GM12878 (cell line): ENCODE data around the gene RARB. TPM values are rescaled to one million over a fixed set of nuclear protein-coding genes. Genes with fewer than 3 reads are reported as not detected.

Source experiments
- ATAC-seq: fragments of 200-7000 bp; cut with Tn5 transposase; 3 replicates; pipeline ENCODE4 v1.9.1; 2020; ENCODE audit warnings: mild to moderate bottlenecking, moderate library complexity
- BruUV-seq: library from RNA; stranded (reverse); fragments of 400-500 nt; replicated peaks from 2 replicates; lab custom pipeline; 2021; lab: Mats Ljungman, UMichigan
- CTCF ChIA-PET: fragments of 300-600 bp; sonication (Branson Sonifier 250); formaldehyde crosslinking; extraction: SDS; loops from one replicate; lab custom pipeline; 2021; ENCODE audit warnings: inconsistent platforms; lab: Yijun Ruan, JAX
- POLR2A ChIA-PET: fragments of 350-600 bp; formaldehyde crosslinking; extraction: SDS; loops from one replicate; lab custom pipeline; 2021; ENCODE audit warnings: inconsistent platforms; lab: Charles Lee
- RAD21 ChIA-PET: fragments of 300-600 bp; sonication (Branson Sonifier 250); formaldehyde crosslinking; loops from one replicate; lab custom pipeline; 2023; ENCODE audit warnings: antibody characterized with exemption; ENCODE audit not compliant: unreplicated experiment; lab: Charles Lee
- SMC1A ChIA-PET: fragments of 300-600 bp; sonication (Branson Sonifier 250); formaldehyde crosslinking; loops from one replicate; lab custom pipeline; 2023; ENCODE audit not compliant: unreplicated experiment, uncharacterized antibody; lab: Charles Lee
- DNase-seq: peaks from one replicate; pipeline ENCODE4 v3.0.0-alpha.2; 2011; ENCODE audit warnings: low read depth, low spot score
- FAIRE-seq: peaks from 3 replicates; lab custom pipeline; 2011; peaks lifted over from hg19 to GRCh38; lab: Jason Lieb, UNC
- H2AFZ ChIP-seq: 2 replicates; pipeline ENCODE4 v1.6.0; 2011; ENCODE audit warnings: low read depth, low read length, control low read depth; ENCODE audit not compliant: control insufficient read depth
- H3K27ac ChIP-seq: 2 replicates; pipeline ENCODE4 v1.5.1; 2011; ENCODE audit warnings: control low read depth; ENCODE audit not compliant: control insufficient read depth, insufficient read depth
- H3K27me3 ChIP-seq, 2 experiments: replicated peaks in 1 of 2; 2 replicates each; pipeline versions ENCODE4 v1.6.0 to v1.6.1; 2011; ENCODE audit warnings: low read length in 1 of 2; ENCODE audit not compliant: control insufficient read depth in 2 of 2, insufficient read depth in 2 of 2
- H3K36me3 ChIP-seq, 2 experiments: 2 replicates each; pipeline ENCODE4 v1.5.1; 2011; ENCODE audit warnings: low read length in 1 of 2; ENCODE audit not compliant: control insufficient read depth in 2 of 2, insufficient read depth in 2 of 2
- H3K4me1 ChIP-seq: 2 replicates; pipeline ENCODE4 v1.6.1; 2011; ENCODE audit warnings: mild to moderate bottlenecking, low read length, moderate library complexity, mixed read lengths; ENCODE audit not compliant: control insufficient read depth, insufficient read depth
- H3K4me2 ChIP-seq: 2 replicates; pipeline ENCODE4 v1.6.0; 2011; ENCODE audit warnings: control low read depth; ENCODE audit not compliant: control insufficient read depth, insufficient read depth
- H3K4me3 ChIP-seq: fragments of 200-600 bp; sonication (generic); 2 replicates; pipeline ENCODE4 v1.5.1; 2016
- H3K79me2 ChIP-seq: 2 replicates; pipeline ENCODE4 v1.6.0; 2011; ENCODE audit warnings: low read length; ENCODE audit not compliant: control insufficient read depth, insufficient read depth
- H3K9ac ChIP-seq: 2 replicates; pipeline ENCODE4 v1.8.0; 2011; ENCODE audit warnings: low read length, control low read depth, mixed read lengths; ENCODE audit not compliant: control insufficient read depth, insufficient read depth
- H3K9me3 ChIP-seq: replicated peaks from 3 replicates; pipeline ENCODE4 v1.5.1; 2011; ENCODE audit warnings: mild to moderate bottlenecking, low read length; ENCODE audit not compliant: control insufficient read depth, insufficient read depth
- H4K20me1 ChIP-seq: 2 replicates; pipeline ENCODE4 v1.6.0; 2011; ENCODE audit not compliant: control insufficient read depth, insufficient read depth
- CBX3 ChIP-seq: fragments of 200-600 bp; sonication (generic); IDR thresholded peaks from 2 replicates; pipeline ENCODE4 v1.6.1; 2016; ENCODE audit warnings: low read depth, borderline replicate concordance
- IKZF1 ChIP-seq: fragments of 450-650 bp; conservative IDR thresholded peaks from 2 replicates; pipeline ENCODE4 v1.6.1; 2017; ENCODE audit warnings: antibody characterized with exemption, mild to moderate bottlenecking
- MYC ChIP-seq: IDR thresholded peaks from 2 replicates; pipeline ENCODE4 v1.6.1; 2011; ENCODE audit warnings: mild to moderate bottlenecking, low read length, moderate library complexity, inconsistent platforms; ENCODE audit not compliant: insufficient read depth, insufficient replicate concordance, insufficient read length, severe bottlenecking
- NFYA ChIP-seq: IDR thresholded peaks from 2 replicates; pipeline ENCODE4 v1.6.1; 2011; ENCODE audit warnings: low read depth, mild to moderate bottlenecking, low read length, improper control_type of control experiment, borderline replicate concordance
- SMAD5 ChIP-seq: IDR thresholded peaks from 2 replicates; pipeline ENCODE4 v1.6.1; 2016; ENCODE audit warnings: antibody characterized with exemption, low read depth
- WRNIP1 ChIP-seq: IDR thresholded peaks from 2 replicates; pipeline ENCODE4 v1.6.1; 2011; ENCODE audit warnings: low read depth, low read length, improper control_type of control experiment, borderline replicate concordance
- WGBS: methylation state at CpG from one replicate; pipeline ENCODE4 v1.1.6; 2016; ENCODE audit warnings: low lambda C conversion rate; ENCODE audit not compliant: insufficient replicate concordance, insufficient coverage; ENCODE audit errors: missing lambda C conversion rate; 5-methylcytosine and 5-hydroxymethylcytosine counted together
- in situ Hi-C: fragments of 300-500 bp; cut with MboI; formaldehyde crosslinking; loops from 9 replicates; pipeline ENCODE4 v1.14.3; 2018; ENCODE audit warnings: mixed read lengths
- intact Hi-C: fragments of 100-400 bp; cut with micrococcal nuclease; formaldehyde crosslinking; loops from one replicate; pipeline ENCODE4 v1.14.2; 2022; ENCODE audit not compliant: unreplicated experiment
- polyA plus RNA-seq, 11 experiments: library from polyadenylated mRNA; depleted of rRNA in 4 of 11; unstranded in 6 of 11; stranded (reverse) in 5 of 11; fragments of >200 nt; fragmentation: Nextera tagmentation in 4 of 11; fragmentation: Illumina TruSeq in 1 of 11; extraction: Ambion mirVana in 4 of 11; extraction: Trizol in 1 of 11; gene quantifications; 1 replicate in 1 of 11; 2 replicates in 10 of 11; pipeline versions ENCODE4 v1.2.1 to v1.2.3, GENCODE V29; 2011 to 2016; ENCODE audit warnings: inconsistent platforms in 2 of 11, missing spikeins in 2 of 11, low read depth in 1 of 11
- total RNA-seq, 4 experiments: library from RNA; depleted of rRNA in 3 of 4; stranded (reverse); fragments of >200 nt in 3 of 4; fragmentation: Illumina TruSeq in 1 of 4; extraction: Trizol in 1 of 4; gene quantifications; 2 replicates each; pipeline versions ENCODE4 v1.2.1 to v1.2.3, GENCODE V29; 2013 to 2021
- TF ChIP-seq, protein P1 (sequence below): fragments of 450-650 bp; conservative IDR thresholded peaks from 2 replicates; pipeline ENCODE4 v1.6.1; 2017; ENCODE audit warnings: mild to moderate bottlenecking, moderate library complexity

RARB gene
- total and polyA plus RNA-seq, 10 of the 15 experiments (the other 5 are each of a cell fraction or from before 2014, with no cell fraction given) = 0.05 to 0.06 TPM; not detected in 8

DNA sequence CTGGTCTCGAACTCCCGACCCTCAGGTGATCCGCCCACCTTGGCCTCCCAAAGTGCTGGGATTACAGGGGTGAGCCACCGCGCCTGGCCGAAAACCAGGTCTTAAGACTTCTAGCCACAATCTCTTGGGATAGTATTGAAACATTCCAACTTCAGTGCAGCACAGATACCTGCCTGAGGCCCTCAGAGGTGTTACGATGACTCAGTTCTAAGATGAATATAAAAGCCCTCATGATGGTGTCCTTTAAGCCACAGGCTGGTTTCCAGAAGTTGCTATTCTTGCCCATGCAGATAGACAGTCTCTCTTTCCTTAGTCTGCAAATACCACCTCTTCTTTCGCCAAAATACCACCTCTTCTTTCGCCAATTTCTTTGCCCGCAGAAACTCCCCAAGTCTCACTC, 69.0 kb downstream of the RARB start:
- WGBS = 74% methylated on average over 10 of the region's 10 CpGs
- TF ChIP-seq WRNIP1 (no peak), NFYA (no peak), CBX3 (no peak), IKZF1 (no peak), MYC (no peak), SMAD5 (no peak)
- TF ChIP-seq, protein P1, sequence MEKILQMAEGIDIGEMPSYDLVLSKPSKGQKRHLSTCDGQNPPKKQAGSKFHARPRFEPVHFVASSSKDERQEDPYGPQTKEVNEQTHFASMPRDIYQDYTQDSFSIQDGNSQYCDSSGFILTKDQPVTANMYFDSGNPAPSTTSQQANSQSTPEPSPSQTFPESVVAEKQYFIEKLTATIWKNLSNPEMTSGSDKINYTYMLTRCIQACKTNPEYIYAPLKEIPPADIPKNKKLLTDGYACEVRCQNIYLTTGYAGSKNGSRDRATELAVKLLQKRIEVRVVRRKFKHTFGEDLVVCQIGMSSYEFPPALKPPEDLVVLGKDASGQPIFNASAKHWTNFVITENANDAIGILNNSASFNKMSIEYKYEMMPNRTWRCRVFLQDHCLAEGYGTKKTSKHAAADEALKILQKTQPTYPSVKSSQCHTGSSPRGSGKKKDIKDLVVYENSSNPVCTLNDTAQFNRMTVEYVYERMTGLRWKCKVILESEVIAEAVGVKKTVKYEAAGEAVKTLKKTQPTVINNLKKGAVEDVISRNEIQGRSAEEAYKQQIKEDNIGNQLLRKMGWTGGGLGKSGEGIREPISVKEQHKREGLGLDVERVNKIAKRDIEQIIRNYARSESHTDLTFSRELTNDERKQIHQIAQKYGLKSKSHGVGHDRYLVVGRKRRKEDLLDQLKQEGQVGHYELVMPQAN = no peak
- DNase-seq = no peak
- Histone ChIP-seq H3K4me3 (no peak overlapping the region), H3K27me3 (no peaks in the 10 kb centered on the region), H3K36me3 (no peaks in the 10 kb centered on the region), H3K9me3 (no peaks in the 10 kb centered on the region), H2AFZ (no peak overlapping the region), H3K27ac (no peak overlapping the region), H3K9ac (no peak overlapping the region), H3K4me2 (no peak overlapping the region), H3K79me2 (no peaks in the 10 kb centered on the region), H3K4me1 (no peaks in the 10 kb centered on the region), H4K20me1 (no peaks in the 10 kb centered on the region)
- in situ Hi-C loops (no loop called here), intact Hi-C loops (no loop called here)
- SMC1A ChIA-PET = no interaction called here
- POLR2A ChIA-PET = no interaction called here
- no peak for ATAC-seq
- RAD21 ChIA-PET = no interaction called here
- CTCF ChIA-PET = no interaction called here
- FAIRE-seq = no peak
- BruUV-seq = no TSS peak
